KOPT-K1 (cell line): ENCODE measurements around the gene SNX25.

ENCODE experiments used
- H3K27ac ChIP-seq: fragments of 200-600 bp; sonication (generic); 2 replicates; pipeline ENCODE4 v1.5.1; 2016; ENCODE audit warnings: antibody characterized with exemption, mild to moderate bottlenecking, low read depth, low read length; ENCODE audit not compliant: poor library complexity, severe bottlenecking
- H3K36me3 ChIP-seq: fragments of 200-600 bp; sonication (generic); 2 replicates; pipeline ENCODE4 v1.5.1; 2017; ENCODE audit warnings: antibody characterized with exemption, mild to moderate bottlenecking, low read length, moderate library complexity; ENCODE audit not compliant: insufficient read depth
- H3K9me3 ChIP-seq: fragments of 200-600 bp; sonication (generic); 2 replicates; pipeline ENCODE4 v1.5.1; 2017; ENCODE audit warnings: antibody characterized with exemption, low read length, mild to moderate bottlenecking; ENCODE audit not compliant: insufficient read depth, poor library complexity, severe bottlenecking

Gene SNX25

DNA sequence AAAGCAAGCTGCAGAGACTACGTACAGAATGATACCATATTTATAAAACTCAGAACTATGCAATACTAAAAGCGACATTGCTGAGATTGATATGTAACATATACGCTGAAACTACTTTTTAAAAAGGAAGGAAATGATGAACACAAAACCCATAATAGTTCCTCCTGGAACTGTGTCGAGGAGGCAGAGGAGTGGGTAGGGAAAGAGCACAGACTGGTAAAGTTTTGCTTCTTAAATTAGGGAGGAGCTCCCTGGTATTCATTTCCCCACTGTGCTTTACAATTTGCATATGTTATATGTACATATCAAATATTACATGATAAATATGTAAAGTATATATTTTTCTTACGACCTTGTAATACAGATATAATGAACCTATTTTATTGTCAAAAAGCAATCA lies 202.5 kb downstream of the SNX25 start:
- Histone ChIP-seq H3K9me3 (no peaks in the 10 kb centered on the region), H3K36me3 (peaks cover 23% of the 10 kb centered on the region)

DNA sequence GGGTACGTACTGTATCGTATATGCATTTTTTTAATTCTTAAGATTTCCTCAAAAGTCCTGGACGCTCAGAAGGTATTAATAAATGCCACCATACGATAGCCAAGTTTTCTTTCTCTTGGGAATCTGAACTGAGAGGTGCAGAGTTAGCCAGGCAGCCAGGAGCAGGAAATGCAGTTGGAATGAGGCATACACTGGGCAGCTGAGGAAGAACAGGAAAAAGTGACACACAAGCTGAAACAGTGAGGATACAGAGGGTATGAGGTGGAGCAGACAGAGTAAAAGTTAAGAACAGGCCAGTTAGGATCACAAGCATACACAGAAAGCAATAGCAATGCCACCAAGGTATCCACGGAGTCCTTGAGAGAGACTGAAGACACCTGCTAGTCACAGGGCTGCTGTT lies 203.0 kb downstream of the SNX25 start:
- H3K27ac ChIP-seq, result no peak overlapping the region
- H3K9me3 ChIP-seq, result no peaks in the 10 kb centered on the region
- H3K36me3 ChIP-seq, result peaks cover 29% of the 10 kb centered on the region

More for the DNA sequence above, 202.5 kb downstream of the SNX25 start:
- H3K27ac ChIP-seq, result no peak overlapping the region
